Tracheal epithelial cell (primary cell): Measurements from ENCODE around the gene MSN. TPM values are rescaled to one million over a fixed set of nuclear protein-coding genes. Genes with fewer than 3 reads are reported as not detected.

Experiments
- total RNA-seq: library from RNA; depleted of rRNA; stranded (reverse); fragments of >200 nt; gene quantifications from 2 replicates; pipeline ENCODE4 v1.2.1, GENCODE V29; 2014

The MSN gene
- 95.9 and 203 TPM in 2 replicates for total RNA-seq

DNA sequence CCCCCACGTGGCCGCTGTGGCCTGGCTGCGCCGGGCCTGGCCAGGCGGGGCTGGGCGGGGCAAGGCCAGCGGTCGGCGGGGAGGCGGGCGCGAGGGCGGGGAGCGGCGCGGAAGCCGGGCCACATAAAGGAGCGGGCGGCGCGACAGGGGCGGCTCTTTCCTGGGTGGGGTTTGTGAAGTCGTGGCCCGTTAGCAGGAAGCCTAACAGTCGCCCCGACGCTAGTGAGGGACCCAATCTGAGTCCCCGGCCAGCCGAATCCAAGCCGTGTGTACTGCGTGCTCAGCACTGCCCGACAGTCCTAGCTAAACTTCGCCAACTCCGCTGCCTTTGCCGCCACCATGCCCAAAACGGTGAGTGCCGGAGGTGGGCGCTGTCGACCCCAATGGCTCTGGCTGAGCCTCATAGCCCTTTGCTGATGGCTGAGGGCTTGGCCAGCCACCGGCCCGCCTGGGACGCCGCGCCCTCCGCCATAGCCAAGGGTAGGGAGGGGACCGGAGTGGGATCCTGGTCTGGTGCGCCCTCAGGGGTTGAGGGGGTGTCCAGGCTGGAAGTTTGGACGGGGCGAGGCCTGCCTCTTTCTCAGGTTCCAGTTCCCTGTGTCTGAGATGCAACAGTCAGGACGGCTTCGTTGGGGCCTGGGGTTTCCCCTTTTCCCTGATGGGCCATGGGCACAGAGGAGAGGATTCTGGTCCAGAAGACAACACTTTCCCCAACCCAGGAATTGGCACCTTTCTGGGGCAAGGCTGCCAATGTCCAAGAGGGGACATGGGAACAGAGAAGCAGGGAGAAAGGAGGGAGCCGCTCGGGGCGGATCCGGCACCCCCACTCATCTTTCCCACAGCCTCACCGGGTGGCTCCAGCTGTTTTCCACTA is at the start of gene MSN:
Gene MSN, plus strand, starts transcription at position 152 of the 874 bp plus-strand sequence. Its CDS starts 188 bp downstream, at position 340.

Other genes starting within 250 kb of the MSN start
- gene LAS1L, start 132.9 kb upstream of the MSN start, total RNA-seq, result 17.9 and 28.7 TPM in 2 replicates